HL-60 (cell line): ENCODE data around the gene LACRT.

Experiments used
- DNase-seq, 2 experiments: peaks; one replicate each; pipeline ENCODE4 v3.0.0-alpha.2; 2010 to 2020; ENCODE audit warnings: low read depth in 1 of 2, low spot score in 1 of 2
- H3K27ac ChIP-seq: fragments of 250-450 bp; sonication (Bioruptor Pico); replicated peaks from 2 replicates; pipeline ENCODE4 v1.5.1; 2020; ENCODE audit warnings: mild to moderate bottlenecking, moderate library complexity
- H3K27me3 ChIP-seq: fragments of 250-450 bp; sonication (Bioruptor Pico); 2 replicates; pipeline ENCODE4 v1.5.1; 2021; ENCODE audit warnings: mild to moderate bottlenecking, moderate library complexity; ENCODE audit not compliant: insufficient read depth, poor library complexity, severe bottlenecking
- H3K4me3 ChIP-seq: replicated peaks from 2 replicates; pipeline ENCODE4 v1.5.1; 2011; ENCODE audit warnings: mild to moderate bottlenecking, control low read depth, low read length; ENCODE audit not compliant: insufficient read depth
- GABPA ChIP-seq: IDR thresholded peaks from 2 replicates; pipeline ENCODE4 v1.6.1; 2012; ENCODE audit warnings: low read depth
- POLR2AphosphoS5 ChIP-seq: IDR thresholded peaks from 2 replicates; pipeline ENCODE4 v1.6.1; 2012; ENCODE audit warnings: low read depth
- SPI1 ChIP-seq: IDR thresholded peaks from 2 replicates; pipeline ENCODE4 v1.6.1; 2012; ENCODE audit warnings: low read depth, mild to moderate bottlenecking, borderline replicate concordance
- TF ChIP-seq, protein P1 (sequence below): IDR thresholded peaks from 2 replicates; pipeline ENCODE4 v1.6.1; 2012; ENCODE audit warnings: low read depth; ENCODE audit not compliant: insufficient replicate concordance
- TF ChIP-seq, protein P2 (sequence below): IDR thresholded peaks from one replicate; pipeline ENCODE4 v1.5.1; 2011; ENCODE audit warnings: low read length, control low read depth, inconsistent platforms; ENCODE audit not compliant: insufficient read depth

The LACRT gene

DNA sequence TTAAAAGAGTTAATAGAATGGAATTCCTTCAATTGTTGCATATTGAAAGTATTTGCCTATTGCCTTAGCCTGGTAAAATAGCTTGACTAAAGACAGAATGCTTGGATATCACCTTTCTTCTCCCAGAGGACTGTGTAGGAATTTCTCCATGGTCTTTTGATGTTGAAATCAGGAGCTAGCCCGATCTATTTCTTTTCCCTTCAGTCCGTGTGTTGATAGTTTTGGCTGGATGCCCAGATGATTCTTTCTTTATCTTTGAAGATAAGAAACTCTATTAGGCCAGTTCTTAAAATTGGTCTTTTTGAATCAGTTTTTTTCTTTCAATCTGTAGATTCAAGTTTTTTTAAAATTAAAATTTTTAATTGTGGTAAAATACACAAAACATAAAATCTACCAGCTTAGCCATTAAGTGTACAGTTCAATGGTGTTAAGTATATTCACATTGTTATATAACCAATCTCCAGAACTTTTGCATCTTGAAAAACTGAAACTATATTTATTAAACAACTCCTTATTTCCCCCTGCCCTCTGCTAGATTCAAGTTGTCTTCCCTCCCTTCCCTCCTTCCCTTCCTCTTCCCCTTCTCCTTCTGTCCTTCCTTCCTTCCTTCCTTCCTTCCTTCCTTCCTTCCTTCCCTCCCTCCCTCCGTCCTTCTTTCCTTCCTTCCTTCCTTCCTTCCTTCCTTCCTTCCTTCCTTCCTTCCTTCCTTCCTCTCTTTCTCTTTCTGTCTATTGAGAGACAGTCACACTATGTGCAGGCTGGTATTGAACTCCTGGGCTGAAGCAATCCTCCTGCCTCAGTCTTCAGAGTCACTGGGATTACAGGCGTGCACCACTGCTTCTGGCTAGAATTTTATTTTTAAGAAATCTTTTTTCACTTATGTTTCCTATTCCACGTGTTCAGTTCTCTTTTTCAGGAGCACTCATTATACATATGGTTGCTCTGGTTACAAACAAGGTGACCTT lies 10.1 kb downstream of the LACRT start:
- no peak for TF ChIP-seq GABPA
- TF ChIP-seq, protein P1, sequence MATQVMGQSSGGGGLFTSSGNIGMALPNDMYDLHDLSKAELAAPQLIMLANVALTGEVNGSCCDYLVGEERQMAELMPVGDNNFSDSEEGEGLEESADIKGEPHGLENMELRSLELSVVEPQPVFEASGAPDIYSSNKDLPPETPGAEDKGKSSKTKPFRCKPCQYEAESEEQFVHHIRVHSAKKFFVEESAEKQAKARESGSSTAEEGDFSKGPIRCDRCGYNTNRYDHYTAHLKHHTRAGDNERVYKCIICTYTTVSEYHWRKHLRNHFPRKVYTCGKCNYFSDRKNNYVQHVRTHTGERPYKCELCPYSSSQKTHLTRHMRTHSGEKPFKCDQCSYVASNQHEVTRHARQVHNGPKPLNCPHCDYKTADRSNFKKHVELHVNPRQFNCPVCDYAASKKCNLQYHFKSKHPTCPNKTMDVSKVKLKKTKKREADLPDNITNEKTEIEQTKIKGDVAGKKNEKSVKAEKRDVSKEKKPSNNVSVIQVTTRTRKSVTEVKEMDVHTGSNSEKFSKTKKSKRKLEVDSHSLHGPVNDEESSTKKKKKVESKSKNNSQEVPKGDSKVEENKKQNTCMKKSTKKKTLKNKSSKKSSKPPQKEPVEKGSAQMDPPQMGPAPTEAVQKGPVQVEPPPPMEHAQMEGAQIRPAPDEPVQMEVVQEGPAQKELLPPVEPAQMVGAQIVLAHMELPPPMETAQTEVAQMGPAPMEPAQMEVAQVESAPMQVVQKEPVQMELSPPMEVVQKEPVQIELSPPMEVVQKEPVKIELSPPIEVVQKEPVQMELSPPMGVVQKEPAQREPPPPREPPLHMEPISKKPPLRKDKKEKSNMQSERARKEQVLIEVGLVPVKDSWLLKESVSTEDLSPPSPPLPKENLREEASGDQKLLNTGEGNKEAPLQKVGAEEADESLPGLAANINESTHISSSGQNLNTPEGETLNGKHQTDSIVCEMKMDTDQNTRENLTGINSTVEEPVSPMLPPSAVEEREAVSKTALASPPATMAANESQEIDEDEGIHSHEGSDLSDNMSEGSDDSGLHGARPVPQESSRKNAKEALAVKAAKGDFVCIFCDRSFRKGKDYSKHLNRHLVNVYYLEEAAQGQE, result no peak
- no peak for TF ChIP-seq POLR2AphosphoS5
- TF ChIP-seq, protein P2, sequence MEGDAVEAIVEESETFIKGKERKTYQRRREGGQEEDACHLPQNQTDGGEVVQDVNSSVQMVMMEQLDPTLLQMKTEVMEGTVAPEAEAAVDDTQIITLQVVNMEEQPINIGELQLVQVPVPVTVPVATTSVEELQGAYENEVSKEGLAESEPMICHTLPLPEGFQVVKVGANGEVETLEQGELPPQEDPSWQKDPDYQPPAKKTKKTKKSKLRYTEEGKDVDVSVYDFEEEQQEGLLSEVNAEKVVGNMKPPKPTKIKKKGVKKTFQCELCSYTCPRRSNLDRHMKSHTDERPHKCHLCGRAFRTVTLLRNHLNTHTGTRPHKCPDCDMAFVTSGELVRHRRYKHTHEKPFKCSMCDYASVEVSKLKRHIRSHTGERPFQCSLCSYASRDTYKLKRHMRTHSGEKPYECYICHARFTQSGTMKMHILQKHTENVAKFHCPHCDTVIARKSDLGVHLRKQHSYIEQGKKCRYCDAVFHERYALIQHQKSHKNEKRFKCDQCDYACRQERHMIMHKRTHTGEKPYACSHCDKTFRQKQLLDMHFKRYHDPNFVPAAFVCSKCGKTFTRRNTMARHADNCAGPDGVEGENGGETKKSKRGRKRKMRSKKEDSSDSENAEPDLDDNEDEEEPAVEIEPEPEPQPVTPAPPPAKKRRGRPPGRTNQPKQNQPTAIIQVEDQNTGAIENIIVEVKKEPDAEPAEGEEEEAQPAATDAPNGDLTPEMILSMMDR, result no peak
- TF ChIP-seq SPI1, result no peak
- no peak overlapping the region for H3K4me3 ChIP-seq

DNA sequence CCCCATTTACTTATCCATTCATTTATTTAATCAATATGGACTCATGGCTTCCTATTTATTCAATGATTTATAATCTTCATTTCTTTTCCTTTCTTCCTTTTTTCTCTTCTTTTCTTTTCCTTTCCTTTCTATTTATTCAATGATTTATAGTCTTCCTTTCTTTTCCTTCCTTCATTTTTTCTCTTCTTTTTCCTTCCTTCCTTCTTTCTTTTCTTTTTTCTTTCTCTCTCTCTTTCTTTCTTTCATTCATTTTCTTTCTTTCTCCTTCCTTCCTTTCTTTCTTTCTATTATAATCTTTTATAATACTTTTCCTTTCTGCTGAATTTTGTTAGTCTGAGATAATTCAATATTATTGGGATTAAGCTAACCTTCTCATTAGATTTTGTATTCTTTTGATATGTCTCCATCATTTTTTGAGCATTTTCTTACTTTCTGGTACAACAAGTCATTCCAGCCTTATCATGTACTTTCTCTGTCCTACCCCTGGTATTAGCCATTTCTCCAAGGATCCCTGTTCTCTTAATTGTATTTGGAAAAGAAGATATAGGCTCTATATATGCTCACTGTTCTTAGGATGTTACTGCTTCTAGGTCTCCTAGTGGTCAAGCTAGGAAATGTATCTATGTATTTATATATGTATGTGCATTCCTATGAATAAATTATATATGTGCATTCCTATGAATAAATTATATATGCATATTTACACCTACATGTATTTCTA lies 12.1 kb downstream of the LACRT start:
- no peak for DNase-seq
- H3K27me3 ChIP-seq, result peaks cover 20% of the 10 kb centered on the region
- no peak overlapping the region for H3K4me3 ChIP-seq
- no peak overlapping the region for H3K27ac ChIP-seq
- TF ChIP-seq, protein P1, result no peak
- TF ChIP-seq, protein P2, result no peak
- TF ChIP-seq POLR2AphosphoS5 (no peak), SPI1 (no peak), GABPA (no peak)

More for the DNA sequence above, 10.1 kb downstream of the LACRT start:
- DNase-seq, result no peak
- peaks cover 11% of the 10 kb centered on the region for H3K27me3 ChIP-seq
- no peak overlapping the region for H3K27ac ChIP-seq

DNA sequence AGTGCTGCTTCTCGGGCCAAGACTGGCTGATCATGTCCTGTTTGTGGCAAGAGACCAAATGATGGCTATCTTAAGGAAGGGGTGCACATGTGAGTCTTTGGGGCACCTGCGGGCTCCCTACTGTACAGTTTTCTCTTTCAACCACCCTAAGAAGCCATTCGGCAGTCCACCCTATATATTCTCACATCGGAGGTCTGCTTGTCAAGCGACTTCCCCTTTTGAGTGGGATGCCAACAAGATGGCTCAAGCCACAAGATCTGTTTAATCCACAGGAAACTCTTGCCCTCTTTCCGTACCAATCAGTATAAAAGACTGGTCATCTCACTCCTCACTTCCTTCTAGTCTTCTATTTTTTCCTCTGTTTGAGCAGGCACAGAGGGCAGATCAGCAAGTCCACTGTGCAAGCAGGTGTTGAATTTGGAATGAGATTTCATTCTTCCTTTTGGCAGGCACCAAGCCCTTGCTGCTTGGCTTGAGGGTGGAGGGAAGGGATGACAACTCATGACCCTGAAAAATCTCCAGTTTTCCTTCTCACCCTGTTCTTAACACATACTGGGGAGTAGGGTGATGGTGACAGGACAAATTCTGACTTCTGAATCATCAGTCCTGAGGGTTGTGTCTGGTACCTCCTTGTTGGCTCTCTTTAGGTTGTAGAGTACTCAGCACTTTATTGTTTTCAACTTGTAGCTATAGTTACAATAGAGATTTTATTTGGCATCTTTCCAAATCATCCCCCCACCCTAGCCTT lies 17.6 kb downstream of the LACRT start:
- peaks cover 30% of the 10 kb centered on the region for H3K27me3 ChIP-seq
- TF ChIP-seq, protein P2, result no peak
- peak; percentile 83 for TF ChIP-seq SPI1
- no peak overlapping the region for H3K27ac ChIP-seq
- peak in 1 of 2 experiments; percentile 19 for DNase-seq
- H3K4me3 ChIP-seq, result no peak overlapping the region
